Kidney epithelial cell (primary cell): Measurements from ENCODE around the gene SEMA4B. TPM values are rescaled to one million over a fixed set of nuclear protein-coding genes. Genes with fewer than 3 reads are reported as not detected.
A peak's percentile ranks its signal among the peaks of the same experiment; 100 is the strongest.
"Not testable (repeated sequence)": the region's sequence is repeated elsewhere in the genome, so short reads cannot be mapped to it uniquely, and the experiment has no call there.

ENCODE experiments used
- DNase-seq: peaks from one replicate; pipeline ENCODE4 v3.0.0-alpha.2; 2010; ENCODE audit warnings: low read depth
- H3K27me3 ChIP-seq: 2 replicates; pipeline ENCODE4 v1.6.0; 2011; ENCODE audit warnings: low read length; ENCODE audit not compliant: control insufficient read depth, insufficient read depth
- H3K36me3 ChIP-seq: 2 replicates; pipeline ENCODE4 v1.5.1; 2011; ENCODE audit warnings: low read length; ENCODE audit not compliant: control insufficient read depth, insufficient read depth
- H3K4me3 ChIP-seq: 2 replicates; pipeline ENCODE4 v1.5.1; 2011; ENCODE audit warnings: low read depth, mild to moderate bottlenecking, control low read depth, low read length
- total RNA-seq: library from RNA; depleted of rRNA; stranded (reverse); fragments of >200 nt; gene quantifications from 2 replicates; pipeline ENCODE4 v1.2.3, GENCODE V29; 2015
- TF ChIP-seq, protein P1 (sequence below): IDR thresholded peaks from 2 replicates; pipeline ENCODE4 v1.5.1; 2011; ENCODE audit warnings: mild to moderate bottlenecking, moderate library complexity, low read length, control low read depth, inconsistent platforms; ENCODE audit not compliant: insufficient read depth, poor library complexity, severe bottlenecking

SEMA4B gene
- total RNA-seq, 1 donor from 2014 or later = 44.2 TPM

- H3K4me3 ChIP-seq = peak within 1 kb of the TSS; percentile 49
- TF ChIP-seq, protein P1, sequence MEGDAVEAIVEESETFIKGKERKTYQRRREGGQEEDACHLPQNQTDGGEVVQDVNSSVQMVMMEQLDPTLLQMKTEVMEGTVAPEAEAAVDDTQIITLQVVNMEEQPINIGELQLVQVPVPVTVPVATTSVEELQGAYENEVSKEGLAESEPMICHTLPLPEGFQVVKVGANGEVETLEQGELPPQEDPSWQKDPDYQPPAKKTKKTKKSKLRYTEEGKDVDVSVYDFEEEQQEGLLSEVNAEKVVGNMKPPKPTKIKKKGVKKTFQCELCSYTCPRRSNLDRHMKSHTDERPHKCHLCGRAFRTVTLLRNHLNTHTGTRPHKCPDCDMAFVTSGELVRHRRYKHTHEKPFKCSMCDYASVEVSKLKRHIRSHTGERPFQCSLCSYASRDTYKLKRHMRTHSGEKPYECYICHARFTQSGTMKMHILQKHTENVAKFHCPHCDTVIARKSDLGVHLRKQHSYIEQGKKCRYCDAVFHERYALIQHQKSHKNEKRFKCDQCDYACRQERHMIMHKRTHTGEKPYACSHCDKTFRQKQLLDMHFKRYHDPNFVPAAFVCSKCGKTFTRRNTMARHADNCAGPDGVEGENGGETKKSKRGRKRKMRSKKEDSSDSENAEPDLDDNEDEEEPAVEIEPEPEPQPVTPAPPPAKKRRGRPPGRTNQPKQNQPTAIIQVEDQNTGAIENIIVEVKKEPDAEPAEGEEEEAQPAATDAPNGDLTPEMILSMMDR = no peak
- H3K27me3 ChIP-seq = no peaks in the 10 kb centered on the region
- no peaks in the 10 kb centered on the region for H3K36me3 ChIP-seq
- DNase-seq = peak; percentile 57
These were observed 48.2 kb downstream of the SEMA4B start, which contains the start of gene TTLL13 for GRCh38 chr15:90249203-90249863. TTLL13 (plus strand) TSS chr15:90249556; CDS start chr15:90250631, 1,075 bp downstream.

DNA sequence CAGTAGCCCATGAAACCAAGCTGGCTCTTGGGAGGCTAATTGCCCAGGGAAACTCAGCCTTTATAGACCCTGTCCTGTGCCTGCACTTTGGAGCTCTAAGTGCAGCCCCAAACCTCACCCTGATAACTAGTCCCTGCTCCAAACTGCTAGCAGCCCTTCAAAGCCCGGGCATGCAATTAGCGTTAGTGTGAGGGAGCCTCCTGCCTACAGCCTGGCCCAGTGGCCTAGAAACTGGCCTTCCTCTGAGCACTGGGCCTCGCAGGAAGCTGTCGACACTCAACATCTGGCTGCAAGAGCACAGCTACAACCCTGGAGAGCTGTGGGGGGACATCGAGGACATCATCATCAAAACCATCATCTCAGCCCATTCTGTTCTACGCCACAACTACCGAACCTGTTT lies 56.6 kb downstream of the SEMA4B start:
- H3K36me3 ChIP-seq = no peaks in the 10 kb centered on the region
- TF ChIP-seq, protein P1 = no peak
- H3K27me3 ChIP-seq = no peaks in the 10 kb centered on the region
- no peak overlapping the region for H3K4me3 ChIP-seq
- no peak for DNase-seq

DNA sequence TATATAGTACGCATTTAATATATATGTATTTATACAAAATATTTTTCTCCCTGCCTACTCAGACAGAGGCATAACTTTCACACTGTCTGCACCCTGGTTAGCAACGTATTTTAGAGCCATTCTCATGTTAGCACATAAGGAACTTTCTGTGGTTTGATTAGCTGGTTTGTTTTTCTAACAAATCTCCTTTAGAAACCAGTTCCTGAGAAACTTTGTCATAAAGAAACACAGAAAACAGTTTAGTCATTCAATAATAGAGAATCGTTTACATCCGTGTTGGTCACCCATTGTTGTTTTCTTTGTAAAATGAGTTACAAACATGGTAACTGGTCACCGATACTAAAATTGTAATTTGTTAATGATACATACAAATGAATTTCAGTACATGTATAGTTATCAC lies 58.4 kb downstream of the SEMA4B start:
- TF ChIP-seq, protein P1 = no peak
- DNase-seq = no peak
- no peaks in the 10 kb centered on the region for H3K27me3 ChIP-seq

GRCh38 chr15:90260731-90261130 lies 59.6 kb downstream of the SEMA4B start:
- H3K36me3 ChIP-seq, H3K27me3 ChIP-seq, DNase-seq, H3K4me3 ChIP-seq: not testable (repeated sequence)

More for the DNA sequence above, 58.4 kb downstream of the SEMA4B start:
- H3K4me3 ChIP-seq = no peak overlapping the region
- H3K36me3 ChIP-seq = no peaks in the 10 kb centered on the region

- Histone ChIP-seq H3K36me3 (no peaks in the 10 kb centered on the region), H3K27me3 (no peaks in the 10 kb centered on the region), H3K4me3 (no peak overlapping the region)
- DNase-seq = no peak
- TF ChIP-seq, protein P1 = no peak
These were observed 60.7 kb downstream of the SEMA4B start for GRCh38 chr15:90261811-90262210.

- DNase-seq = no peak
- Histone ChIP-seq H3K36me3 (no peaks in the 10 kb centered on the region), H3K4me3 (no peak overlapping the region), H3K27me3 (no peaks in the 10 kb centered on the region)
- TF ChIP-seq, protein P1 = no peak
These were observed 61.3 kb downstream of the SEMA4B start for GRCh38 chr15:90262426-90262825.
